ENCODE data around the gene KIF25.
"Not testable (repeated sequence)": the region's sequence is repeated elsewhere in the genome, so short reads cannot be mapped to it uniquely, and the experiment has no call there.

Gene KIF25

GRCh38 chr6:167996424-167997199 is 859 bp upstream of the KIF25 start:
- no peak for DNase-seq

- no peak for DNase-seq
These were observed 744 bp downstream of the KIF25 start for GRCh38 chr6:167998215-167998614.

- no peak for DNase-seq
These were observed 2.9 kb downstream of the KIF25 start for GRCh38 chr6:168000198-168001028.

- no peak for DNase-seq
These were observed 3.5 kb downstream of the KIF25 start for GRCh38 chr6:168001029-168001332.

- DNase-seq = not testable (repeated sequence)
These were observed 4.0 kb downstream of the KIF25 start for GRCh38 chr6:168001514-168001913.

GRCh38 chr6:168002804-168003203 is 5.3 kb downstream of the KIF25 start:
- DNase-seq = no peak

GRCh38 chr6:168004023-168004422 is 6.6 kb downstream of the KIF25 start:
- DNase-seq = no peak

GRCh38 chr6:168004945-168005344 is 7.5 kb downstream of the KIF25 start:
- DNase-seq = no peak

GRCh38 chr6:168005796-168006195 is 8.3 kb downstream of the KIF25 start:
- no peak for DNase-seq

- no peak for DNase-seq
These were observed 10.3 kb downstream of the KIF25 start for GRCh38 chr6:168007592-168008338.

- DNase-seq = no peak
These were observed 11.9 kb downstream of the KIF25 start for GRCh38 chr6:168009331-168009730.

- DNase-seq = no peak
These were observed 13.8 kb downstream of the KIF25 start for GRCh38 chr6:168011291-168011690.

GRCh38 chr6:168012431-168013249 is 15.2 kb downstream of the KIF25 start:
- no peak for DNase-seq

GRCh38 chr6:168013250-168013915 is 15.9 kb downstream of the KIF25 start:
- DNase-seq = no peak

GRCh38 chr6:168014428-168014827 is 17.0 kb downstream of the KIF25 start:
- no peak for DNase-seq

GRCh38 chr6:168015009-168015408 is 17.5 kb downstream of the KIF25 start:
- no peak for DNase-seq

- DNase-seq = no peak
These were observed 18.2 kb downstream of the KIF25 start for GRCh38 chr6:168015482-168016175.

- no peak for DNase-seq
These were observed 18.7 kb downstream of the KIF25 start for GRCh38 chr6:168016176-168016620.

- no peak for DNase-seq
These were observed 19.5 kb downstream of the KIF25 start for GRCh38 chr6:168016721-168017525.

- DNase-seq = no peak
These were observed 20.2 kb downstream of the KIF25 start for GRCh38 chr6:168017629-168018028.

GRCh38 chr6:168018664-168019063 is 21.2 kb downstream of the KIF25 start:
- DNase-seq = no peak
